SK-MEL-5 (cell line): ENCODE measurements around the gene DCLK3. TPM values are rescaled to one million over a fixed set of nuclear protein-coding genes. Genes with fewer than 3 reads are reported as not detected.

Source experiments
- DNase-seq: peaks from one replicate; pipeline ENCODE4 v3.0.0-alpha.2; 2016; ENCODE audit warnings: low read depth, low spot score
- in situ Hi-C: cut with HindIII; loops from 2 replicates; pipeline ENCODE4 v1.10.0; 2016; ENCODE audit warnings: low sequenced_read_pairs, high pct_unique_total_duplicates, low pct_unique_long_range_greater_than_20kb
- total RNA-seq: library from RNA; depleted of rRNA; stranded (reverse); fragments of >200 nt; shearing (Covaris generic); gene quantifications from 2 replicates; pipeline ENCODE4 v1.2.3, GENCODE V29; 2014

The DCLK3 gene
- total RNA-seq, 1 experiment from 2014 or later: not detected

DNA sequence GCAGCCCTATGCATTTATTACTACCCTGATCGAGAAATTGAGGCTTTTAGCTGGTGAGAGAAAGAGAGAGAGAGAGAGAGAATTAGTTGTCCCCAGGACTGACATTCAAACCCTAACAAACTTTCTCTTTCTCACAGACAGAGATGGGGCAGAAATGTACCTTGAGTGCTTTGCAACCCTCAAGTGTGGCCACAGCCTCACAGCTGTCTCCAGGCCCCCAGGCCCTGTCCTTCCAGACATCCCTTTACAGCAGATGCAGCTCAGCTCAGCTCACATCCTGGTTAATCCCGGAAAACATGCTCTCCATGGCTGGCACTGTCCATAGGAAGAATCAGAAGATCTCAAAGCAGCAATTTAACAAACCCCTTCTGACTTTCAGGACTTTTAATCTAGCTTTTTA, 67.6 kb downstream of the DCLK3 start:
- in situ Hi-C loops: no loop called here

DNA sequence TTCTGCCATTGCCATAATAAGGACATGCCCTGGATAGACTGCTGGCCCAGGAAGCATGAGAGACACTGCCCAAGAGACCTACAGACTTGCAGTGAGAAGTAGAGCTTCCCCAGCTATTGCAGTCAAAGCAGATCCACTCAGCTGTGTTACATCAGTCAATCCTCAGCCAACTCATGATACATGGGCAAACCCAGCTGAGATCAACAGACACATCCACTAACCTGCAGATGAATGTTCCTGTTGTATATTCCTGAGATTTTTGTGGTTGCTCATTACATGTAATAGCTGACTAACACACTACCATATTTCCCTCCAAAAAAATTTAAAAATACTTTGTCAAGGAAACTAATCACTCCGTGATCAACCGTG, 68.6 kb downstream of the DCLK3 start:
- in situ Hi-C loops: no loop called here
- no peak for DNase-seq

More for the DNA sequence above, 67.6 kb downstream of the DCLK3 start:
- DNase-seq: no peak

- in situ Hi-C loops: no loop called here
- no peak for DNase-seq
Observed at GRCh38 chr3:36695113-36695768, 69.1 kb downstream of the DCLK3 start.

DNA sequence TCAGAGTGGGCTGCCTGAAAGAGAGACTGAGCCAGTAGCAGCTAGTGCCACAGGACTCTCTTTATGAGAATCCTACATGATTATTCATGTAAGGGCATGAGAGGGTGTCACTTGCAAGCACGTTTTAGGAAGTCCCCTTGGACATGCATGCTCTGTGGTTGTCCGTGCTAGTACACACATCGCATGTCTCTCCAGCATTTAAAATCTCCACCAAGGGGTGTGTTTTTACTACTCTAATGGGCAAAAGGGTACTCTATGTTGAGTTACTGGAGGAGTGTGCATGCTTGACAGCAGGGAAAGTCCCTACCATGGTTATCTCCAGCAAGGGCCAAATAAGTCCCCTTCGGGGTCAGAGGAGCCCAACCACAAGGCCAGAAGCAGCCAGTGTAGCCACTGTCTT, 70.7 kb downstream of the DCLK3 start:
- DNase-seq: no peak
- in situ Hi-C loops: no loop called here

DNA sequence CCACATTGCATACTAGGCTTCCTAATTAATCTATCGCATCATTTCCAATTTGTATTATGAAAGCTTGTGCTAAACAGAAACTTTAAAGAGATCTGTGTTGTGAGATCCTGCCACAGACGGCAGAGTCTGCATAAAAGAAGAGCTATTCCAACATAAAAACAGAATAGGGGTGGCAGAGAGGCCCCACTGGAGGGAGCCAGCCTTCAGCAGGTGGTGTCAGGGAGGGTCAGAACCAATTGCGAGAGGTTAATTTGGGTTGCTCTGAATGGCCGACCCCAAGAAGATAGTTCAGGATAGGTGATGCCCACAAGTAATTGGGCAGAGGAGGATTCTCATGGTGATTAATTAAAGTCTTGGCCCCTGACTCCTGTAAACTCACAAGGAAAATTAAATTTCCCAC, 74.8 kb downstream of the DCLK3 start:
- DNase-seq: no peak
- in situ Hi-C loops: no loop called here

DNA sequence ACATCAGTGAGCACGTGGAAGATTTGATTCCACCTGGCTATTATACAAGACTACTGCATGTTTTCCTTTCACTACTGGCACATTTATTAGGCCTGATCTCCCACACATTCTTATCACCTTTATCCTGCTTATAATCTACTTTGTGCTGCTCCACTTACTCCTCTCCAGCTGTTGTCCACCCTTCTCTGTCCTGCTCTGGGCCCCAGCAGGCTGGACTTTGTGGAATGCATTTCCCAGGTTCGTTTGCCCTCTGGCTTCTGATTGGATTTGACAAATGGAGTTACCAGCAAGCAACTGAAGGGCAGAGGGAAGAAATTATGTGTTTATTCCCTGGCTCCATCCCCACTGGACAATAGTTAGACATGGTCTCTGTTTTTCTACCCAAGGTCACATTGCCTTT, 75.5 kb downstream of the DCLK3 start:
- DNase-seq: no peak
- in situ Hi-C loops: no loop called here

DNA sequence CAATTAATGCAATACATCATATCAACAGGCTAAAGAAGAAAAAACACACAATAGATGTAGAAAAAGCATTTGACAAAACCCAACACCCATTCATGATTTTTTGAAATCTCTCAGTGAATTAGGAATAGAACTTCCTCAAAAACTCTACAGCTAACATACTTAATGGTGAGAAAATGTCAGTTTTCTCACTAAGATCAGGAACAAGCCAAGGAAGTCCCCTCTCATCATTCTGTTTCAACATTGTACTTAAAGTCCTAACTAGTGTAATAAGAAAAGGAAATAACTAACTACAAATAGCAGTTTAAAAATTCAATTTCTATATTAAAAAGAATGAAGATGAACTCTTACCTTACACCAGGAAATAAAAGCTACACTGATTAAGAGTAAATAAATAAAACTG, 77.8 kb downstream of the DCLK3 start:
- in situ Hi-C loops: no loop called here
- no peak for DNase-seq

DNA sequence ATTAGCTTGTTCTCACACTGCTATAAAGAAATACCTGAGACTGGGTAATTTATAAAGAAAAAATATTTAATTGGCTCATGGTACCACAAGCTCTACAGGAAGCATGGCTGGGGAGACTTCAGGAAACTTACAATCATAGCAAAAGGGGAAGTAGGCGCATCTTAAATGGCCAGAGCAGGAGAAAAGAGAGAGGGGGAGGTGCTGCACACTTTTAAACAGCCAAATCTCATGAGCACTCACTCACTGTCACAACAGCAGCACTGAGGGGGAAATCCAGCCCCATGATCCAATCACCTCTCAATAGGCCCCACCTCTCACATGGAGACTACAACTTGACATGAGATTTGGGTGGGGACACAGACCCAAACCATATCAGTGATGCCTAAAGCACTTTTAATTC, 82.5 kb downstream of the DCLK3 start:
- DNase-seq: no peak
- in situ Hi-C loops: no loop called here

GRCh38 chr3:36680952-36681351, 83.4 kb downstream of the DCLK3 start:
- DNase-seq: no peak
- in situ Hi-C loops: no loop called here

GRCh38 chr3:36679384-36680200, 84.8 kb downstream of the DCLK3 start:
- no peak for DNase-seq

GRCh38 chr3:36678216-36679013, 85.9 kb downstream of the DCLK3 start:
- no peak for DNase-seq
- in situ Hi-C loops: no loop called here

More at GRCh38 chr3:36679384-36680200, 84.8 kb downstream of the DCLK3 start:
- in situ Hi-C loops: no loop called here

GRCh38 chr3:36677331-36678007, 86.9 kb downstream of the DCLK3 start:
- peak; percentile 72 for DNase-seq
- in situ Hi-C loops: no loop called here

- no peak for DNase-seq
- in situ Hi-C loops: no loop called here
Observed at GRCh38 chr3:36674816-36675215, 89.5 kb downstream of the DCLK3 start.

GRCh38 chr3:36669764-36670163, 94.6 kb downstream of the DCLK3 start:
- no peak for DNase-seq
- in situ Hi-C loops: no loop called here

- no peak for DNase-seq
- in situ Hi-C loops: no loop called here
Observed at GRCh38 chr3:36666166-36666565, 98.2 kb downstream of the DCLK3 start.

- in situ Hi-C loops: no loop called here
- DNase-seq: no peak
Observed at GRCh38 chr3:36663666-36664291, 100.6 kb downstream of the DCLK3 start.

DNA sequence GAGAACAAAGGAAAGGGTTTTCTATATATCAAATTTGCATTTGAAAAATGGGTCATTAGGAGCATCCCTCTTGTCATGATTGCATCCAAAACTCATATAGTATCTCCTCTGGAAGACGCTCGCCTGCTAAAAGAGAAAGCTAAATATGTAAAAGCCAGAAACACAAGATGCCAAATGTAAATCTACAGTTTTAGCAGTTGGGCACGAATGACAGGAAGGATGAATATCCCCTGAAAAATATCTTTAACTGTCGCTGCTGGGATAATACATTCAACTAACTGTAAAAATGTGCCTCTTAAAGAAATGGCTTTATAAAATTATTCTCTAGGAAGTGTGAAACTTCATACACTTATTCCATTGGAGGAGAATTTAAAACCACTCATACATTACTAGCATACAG, 101.7 kb downstream of the DCLK3 start:
- no peak for DNase-seq
- in situ Hi-C loops: no loop called here
